A673 (cell line): ENCODE results near the gene ACE2. TPM values are rescaled to one million over a fixed set of nuclear protein-coding genes. Genes with fewer than 3 reads are reported as not detected.

ENCODE experiments used
- BruUV-seq: library from RNA; stranded (reverse); fragments of 400-500 nt; replicated peaks from 2 replicates; lab custom pipeline; 2021; lab: Mats Ljungman, UMichigan
- CTCF ChIA-PET: fragments of 300-600 bp; sonication (Branson Sonifier 250); formaldehyde crosslinking; loops from one replicate; lab custom pipeline; 2022; ENCODE audit warnings: antibody characterized with exemption; lab: Charles Lee
- POLR2A ChIA-PET: fragments of 300-600 bp; sonication (Branson Sonifier 250); formaldehyde crosslinking; loops from one replicate; lab custom pipeline; 2022; ENCODE audit warnings: antibody characterized with exemption; ENCODE audit not compliant: low non-redundant PET; lab: Charles Lee
- DNase-seq: peaks from one replicate; pipeline ENCODE4 v3.0.0-alpha.2; 2015; ENCODE audit warnings: low spot score
- H3K27ac ChIP-seq: fragments of 200-600 bp; sonication (generic); 2 replicates; pipeline ENCODE4 v1.5.1; 2016; ENCODE audit warnings: mixed run types, low read depth, mild to moderate bottlenecking, mixed read lengths, antibody characterized with exemption, low read length; ENCODE audit not compliant: poor library complexity, severe bottlenecking
- H3K27me3 ChIP-seq: fragments of 200-600 bp; sonication (generic); replicated peaks from 2 replicates; pipeline ENCODE4 v1.6.1; 2017; ENCODE audit warnings: mixed run types, low read depth, mild to moderate bottlenecking, mixed read lengths, antibody characterized with exemption, low read length; ENCODE audit not compliant: insufficient read depth, poor library complexity
- H3K36me3 ChIP-seq: fragments of 200-600 bp; sonication (generic); 2 replicates; pipeline ENCODE4 v1.6.1; 2016; ENCODE audit warnings: mixed run types, mild to moderate bottlenecking, mixed read lengths, antibody characterized with exemption, low read length; ENCODE audit not compliant: insufficient read depth, poor library complexity, severe bottlenecking
- H3K4me1 ChIP-seq: fragments of 200-600 bp; sonication (generic); 2 replicates; pipeline ENCODE4 v1.6.1; 2017; ENCODE audit warnings: mixed run types, mild to moderate bottlenecking, mixed read lengths, antibody characterized with exemption, low read length; ENCODE audit not compliant: insufficient read depth, poor library complexity, severe bottlenecking
- H3K4me3 ChIP-seq: fragments of 200-600 bp; sonication (generic); 2 replicates; pipeline ENCODE4 v1.5.1; 2016; ENCODE audit warnings: low read depth, mixed run types, mild to moderate bottlenecking, mixed read lengths, low read length; ENCODE audit not compliant: poor library complexity, severe bottlenecking
- H3K9me3 ChIP-seq: fragments of 200-600 bp; sonication (generic); 2 replicates; pipeline ENCODE4 v1.6.1; 2016; ENCODE audit warnings: mixed run types, low read depth, mild to moderate bottlenecking, mixed read lengths, antibody characterized with exemption, low read length; ENCODE audit not compliant: poor library complexity, severe bottlenecking
- CTCF ChIP-seq: fragments of 300-800, 200-600 bp; sonication (generic); conservative IDR thresholded peaks from 2 replicates; pipeline ENCODE4 v1.5.1; 2017; ENCODE audit warnings: low read depth, mild to moderate bottlenecking, antibody characterized with exemption, low read length, moderate library complexity, mixed read lengths
- EZH2 ChIP-seq: fragments of 200-600 bp; sonication (generic); IDR thresholded peaks from 2 replicates; pipeline ENCODE4 v1.6.1; 2017; ENCODE audit warnings: borderline replicate concordance, low read depth, mild to moderate bottlenecking, mixed read lengths, antibody characterized with exemption, low read length; ENCODE audit not compliant: poor library complexity, severe bottlenecking
- intact Hi-C: fragments of 100-400 bp; cut with micrococcal nuclease; formaldehyde crosslinking; loops from one replicate; pipeline ENCODE4 v1.10.0; 2022; ENCODE audit not compliant: unreplicated experiment
- total RNA-seq: library from RNA; stranded (reverse); gene quantifications from 2 replicates; pipeline ENCODE4 v1.2.3, GENCODE V29; 2021

ACE2 gene
- total RNA-seq, 1 experiment from 2014 or later: not detected

DNA sequence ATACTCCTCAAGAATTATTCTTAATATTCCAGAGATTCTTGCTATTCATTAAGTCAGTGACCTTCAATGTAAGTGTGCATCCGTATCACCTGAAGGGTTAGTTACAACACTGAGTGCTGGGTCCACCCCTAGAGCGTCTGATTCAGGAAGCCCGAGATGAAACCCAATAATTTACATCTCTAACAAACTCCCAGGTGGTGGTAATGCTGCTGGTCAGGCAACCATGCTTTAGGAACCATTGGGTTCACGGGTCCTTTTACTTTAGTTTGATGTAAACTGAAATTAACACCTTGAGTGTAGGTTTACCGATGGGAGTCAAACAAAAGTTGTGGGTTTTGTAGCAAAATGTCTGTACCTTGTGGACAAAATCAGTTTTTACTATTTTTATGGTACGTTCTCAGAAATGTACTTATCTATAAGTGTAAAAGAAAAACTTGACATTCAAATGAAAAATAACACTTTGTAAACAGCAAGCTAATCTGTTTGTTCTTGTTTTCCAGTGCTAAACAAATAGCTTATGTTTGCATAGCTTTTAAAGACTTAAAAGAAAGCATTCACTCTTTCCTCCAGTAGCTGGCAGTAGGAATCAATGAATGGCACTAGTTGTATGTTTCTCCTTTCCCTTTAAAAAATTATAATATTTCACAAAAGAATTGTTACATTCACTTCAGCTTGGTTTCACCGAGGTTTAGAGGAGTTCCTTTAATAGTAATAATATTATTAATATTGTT lies 32.7 kb downstream of the ACE2 start:
- TF ChIP-seq CTCF (peak; percentile 32; the same call in 1 of the 2 replicates), EZH2 (no peak)
- Histone ChIP-seq H3K27ac (no peak overlapping the region), H3K9me3 (no peaks in the 10 kb centered on the region), H3K4me1 (no peaks in the 10 kb centered on the region), H3K27me3 (peaks cover 56% of the 10 kb centered on the region), H3K4me3 (no peak overlapping the region), H3K36me3 (no peaks in the 10 kb centered on the region)
- CTCF ChIA-PET: no interaction called here
- DNase-seq: no peak
- POLR2A ChIA-PET: no interaction called here
- no TSS peak for BruUV-seq
- intact Hi-C loops: loop anchor here (5.0 kb wide), 1 partner anchor 266 kb away; no protein-coding TSS in a partner anchor

DNA sequence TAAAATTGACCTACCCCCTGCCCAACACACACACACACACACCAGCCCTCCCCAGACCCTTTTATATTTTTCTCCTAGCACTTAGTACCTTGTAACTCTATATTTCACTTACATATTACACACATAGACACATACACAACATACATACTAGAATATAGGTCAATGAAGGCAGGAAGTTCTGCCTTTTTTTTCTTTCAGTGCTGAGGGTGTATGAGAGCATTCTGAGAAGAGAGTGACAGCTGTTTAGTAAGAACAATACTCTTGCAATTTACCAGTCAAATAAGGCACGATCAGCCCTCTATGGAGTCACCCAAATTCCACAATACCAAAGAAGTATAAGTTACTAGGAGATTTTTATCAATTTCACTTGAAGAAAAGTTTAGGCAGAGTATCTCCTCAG lies 33.5 kb downstream of the ACE2 start:
- intact Hi-C loops: loop anchor here (5.0 kb wide), 1 partner anchor 265 kb away; no protein-coding TSS in a partner anchor
- Histone ChIP-seq H3K27me3 (peaks cover 53% of the 10 kb centered on the region), H3K36me3 (no peaks in the 10 kb centered on the region), H3K4me3 (no peak overlapping the region), H3K9me3 (no peaks in the 10 kb centered on the region), H3K4me1 (no peaks in the 10 kb centered on the region), H3K27ac (no peak overlapping the region)
- no TSS peak for BruUV-seq
- TF ChIP-seq EZH2 (no peak), CTCF (no peak)
- ChIA-PET CTCF (no interaction called here), POLR2A (no interaction called here)
- DNase-seq: no peak

- Histone ChIP-seq H3K4me3 (no peak overlapping the region), H3K27ac (no peak overlapping the region), H3K9me3 (no peaks in the 10 kb centered on the region), H3K36me3 (no peaks in the 10 kb centered on the region), H3K27me3 (peaks cover 49% of the 10 kb centered on the region), H3K4me1 (no peaks in the 10 kb centered on the region)
- CTCF ChIA-PET: no interaction called here
- BruUV-seq: no TSS peak
- DNase-seq: no peak
- intact Hi-C loops: loop anchor here (5.0 kb wide), 1 partner anchor 264 kb away; no protein-coding TSS in a partner anchor
- POLR2A ChIA-PET: no interaction called here
- TF ChIP-seq EZH2: no peak
Observed at GRCh38 chrX:15566244-15566643, 34.5 kb downstream of the ACE2 start.
